ENCODE measurements around the gene TACC2.

The TACC2 gene

GRCh38 chr10:122254831-122255230 is 265.9 kb downstream of the TACC2 start:
- no peak for DNase-seq

- no peak for DNase-seq
These were observed 266.7 kb downstream of the TACC2 start for GRCh38 chr10:122255509-122256301.

- no peak for DNase-seq
These were observed 268.1 kb downstream of the TACC2 start for GRCh38 chr10:122257041-122257440.

GRCh38 chr10:122258136-122259074 is 269.4 kb downstream of the TACC2 start:
- no peak for DNase-seq

GRCh38 chr10:122259075-122259466 is 270.1 kb downstream of the TACC2 start:
- no peak for DNase-seq

GRCh38 chr10:122261584-122261983 is 272.6 kb downstream of the TACC2 start:
- DNase-seq: no peak

- no peak for DNase-seq
These were observed 275.0 kb downstream of the TACC2 start for GRCh38 chr10:122263971-122264370.

GRCh38 chr10:122264436-122264835 is 275.5 kb downstream of the TACC2 start:
- DNase-seq: no peak

GRCh38 chr10:122264931-122265330 is 276.0 kb downstream of the TACC2 start:
- no peak for DNase-seq

GRCh38 chr10:122265896-122266295 is 276.9 kb downstream of the TACC2 start:
- DNase-seq: no peak

GRCh38 chr10:122267849-122268737 is 279.1 kb downstream of the TACC2 start:
- peak in 3 of 5 experiments; percentile 34 to 39 (median 37) for DNase-seq

GRCh38 chr10:122269059-122269687 is 280.2 kb downstream of the TACC2 start:
- DNase-seq: no peak

GRCh38 chr10:122271076-122271475 is 282.1 kb downstream of the TACC2 start, which contains the start of gene BTBD16:
BTBD16 (plus strand) TSS chr10:122271296; CDS start chr10:122275082, 3,786 bp downstream.
- no peak for DNase-seq

- no peak for DNase-seq
These were observed 285.1 kb downstream of the TACC2 start for GRCh38 chr10:122273966-122274545.

- no peak for DNase-seq
These were observed 287.7 kb downstream of the TACC2 start for GRCh38 chr10:122276611-122277208.

- DNase-seq: no peak
These were observed 288.7 kb downstream of the TACC2 start for GRCh38 chr10:122277526-122278136.

GRCh38 chr10:122279725-122280141 is 290.8 kb downstream of the TACC2 start:
- peak in 1 of 5 experiments; percentile 13 for DNase-seq

- DNase-seq: no peak
These were observed 291.2 kb downstream of the TACC2 start for GRCh38 chr10:122280156-122280555.

GRCh38 chr10:122281018-122281626 is 292.2 kb downstream of the TACC2 start:
- DNase-seq: no peak

GRCh38 chr10:122281751-122282150 is 292.8 kb downstream of the TACC2 start:
- no peak for DNase-seq

Measured in T-helper 2 cell (primary cell).